PFSK-1 (cell line): ENCODE results near the gene INSC.

Experiments
- FOXP2 ChIP-seq: optimal IDR thresholded peaks from 2 replicates; pipeline ENCODE3; 2011; ENCODE audit warnings: borderline replicate concordance, control low read depth, inconsistent platforms; ENCODE audit not compliant: insufficient read depth; ENCODE audit errors: extremely low read length, extremely low read depth
- POLR2AphosphoS5 ChIP-seq: IDR thresholded peaks from 2 replicates; pipeline ENCODE4 v1.6.1; 2012; ENCODE audit warnings: low read depth, mild to moderate bottlenecking, control low read depth, low read length, moderate library complexity
- REST ChIP-seq, 2 experiments: IDR thresholded peaks; 2 replicates each; pipeline versions ENCODE4 v1.6.1 to v1.8.0; 2011 to 2012; ENCODE audit warnings: low read depth in 2 of 2, low read length in 2 of 2, control low read depth in 1 of 2, inconsistent platforms in 1 of 2, mild to moderate bottlenecking in 1 of 2, moderate library complexity in 1 of 2; ENCODE audit not compliant: insufficient read depth in 1 of 2
- SIN3A ChIP-seq: IDR thresholded peaks from 2 replicates; pipeline ENCODE4 v1.6.1; 2012; ENCODE audit warnings: mild to moderate bottlenecking, low read length, moderate library complexity, borderline replicate concordance; ENCODE audit not compliant: insufficient read depth
- TAF1 ChIP-seq: IDR thresholded peaks from 2 replicates; pipeline ENCODE4 v1.6.1; 2012; ENCODE audit warnings: low read length, control low read depth, borderline replicate concordance; ENCODE audit not compliant: insufficient read depth

Gene INSC

DNA sequence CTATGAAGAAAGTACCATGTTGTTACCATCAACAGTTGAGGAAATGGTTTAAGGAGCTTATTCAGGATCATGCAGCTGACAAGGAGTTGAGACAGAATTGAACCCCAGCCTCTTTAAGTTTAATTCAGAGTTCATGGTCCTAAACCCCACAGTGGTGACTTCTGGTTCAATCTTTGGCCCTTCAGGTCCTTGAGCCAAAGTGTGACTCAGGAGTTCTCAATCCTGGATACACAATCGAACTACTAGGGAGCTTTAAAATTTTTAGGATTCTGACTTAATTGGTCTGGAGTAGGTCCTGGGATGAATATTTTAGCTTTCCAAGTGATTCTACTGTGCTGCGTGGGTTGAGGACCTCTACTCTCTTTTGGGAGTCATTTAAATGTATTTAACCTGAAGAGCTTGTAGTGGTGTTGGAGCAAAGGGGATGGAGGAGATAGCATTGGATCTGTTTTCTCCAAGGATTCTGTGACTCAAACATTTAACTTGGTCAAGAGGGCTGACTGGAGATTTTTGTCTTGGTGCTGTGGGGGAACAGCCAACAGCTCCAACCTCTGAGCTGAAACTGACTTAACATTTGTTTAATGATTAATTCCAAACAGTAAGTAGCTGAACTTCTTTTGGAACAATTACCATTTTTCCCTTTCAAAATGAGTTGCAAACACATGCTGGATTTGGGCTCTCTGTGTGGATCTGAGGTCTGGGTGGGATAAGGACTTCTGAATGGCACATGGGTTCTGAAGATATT lies 80.1 kb downstream of the INSC start:
- TF ChIP-seq FOXP2 (no peak), SIN3A (no peak), REST (IDR thresholded peaks at IDR 0.05; ENCODE audit: insufficient read depth in 1 of 2, low read depth in 2 of 2, low read length in 2 of 2) (no peak), TAF1 (no peak), POLR2AphosphoS5 (no peak)

DNA sequence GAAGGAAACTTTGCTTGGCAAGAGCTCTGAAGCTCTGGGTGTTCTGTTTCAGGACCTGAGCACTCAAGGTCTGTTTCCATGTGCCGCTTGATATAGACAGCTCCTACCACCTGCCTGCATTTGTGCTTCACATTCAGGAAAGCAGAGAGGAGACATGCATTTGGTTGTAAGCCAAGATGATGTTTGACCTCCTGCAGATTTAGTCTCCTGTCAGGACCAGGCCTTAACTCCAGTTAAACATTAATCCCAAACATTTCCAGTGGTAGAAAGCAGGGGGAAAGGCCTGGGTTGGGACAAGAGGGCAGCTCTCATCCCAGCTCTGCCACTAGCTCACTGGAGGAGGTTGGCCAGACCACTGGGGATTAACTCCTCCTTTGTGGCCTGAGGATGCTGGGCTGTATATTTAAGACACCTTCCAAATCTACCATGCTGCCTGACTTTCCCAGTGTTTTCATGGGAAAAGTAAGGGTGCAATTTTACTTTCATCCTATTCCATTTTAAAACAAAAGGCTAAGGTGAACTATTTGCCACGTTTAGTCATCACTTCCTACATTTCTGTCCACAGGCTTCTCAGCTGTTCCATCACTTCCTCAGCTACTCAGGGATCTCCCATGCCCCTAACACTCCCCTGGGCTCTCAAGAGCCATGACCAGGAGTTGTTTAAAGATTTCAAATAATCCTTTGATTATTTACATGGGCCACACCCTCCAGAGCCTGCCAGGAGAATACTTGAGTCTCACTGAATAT lies 80.9 kb downstream of the INSC start:
- TF ChIP-seq SIN3A: no peak
- no peak for TF ChIP-seq REST (IDR thresholded peaks at IDR 0.05; ENCODE audit: insufficient read depth in 1 of 2, low read depth in 2 of 2, low read length in 2 of 2)
- no peak for TF ChIP-seq POLR2AphosphoS5
- no peak for TF ChIP-seq TAF1
- no peak for TF ChIP-seq FOXP2

DNA sequence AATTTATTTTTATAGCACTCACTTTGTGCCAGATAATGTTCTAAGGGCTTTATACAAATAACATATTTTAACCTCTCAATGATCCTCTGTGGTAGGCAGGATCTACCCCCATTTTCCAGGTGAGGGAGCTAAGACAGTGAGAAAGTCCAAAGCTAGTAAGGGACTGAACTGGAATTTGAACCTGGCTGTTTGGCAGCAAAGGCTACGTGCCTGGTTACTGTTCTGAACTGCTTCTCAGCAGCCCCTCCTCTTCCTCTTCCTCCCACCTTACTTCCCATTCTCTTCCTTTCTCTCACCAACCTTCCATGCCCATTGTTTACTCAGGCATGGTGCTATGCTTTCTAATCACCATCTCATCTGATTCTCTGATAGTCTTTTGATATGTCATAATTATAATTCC lies 82.0 kb downstream of the INSC start:
- TF ChIP-seq FOXP2: no peak

DNA sequence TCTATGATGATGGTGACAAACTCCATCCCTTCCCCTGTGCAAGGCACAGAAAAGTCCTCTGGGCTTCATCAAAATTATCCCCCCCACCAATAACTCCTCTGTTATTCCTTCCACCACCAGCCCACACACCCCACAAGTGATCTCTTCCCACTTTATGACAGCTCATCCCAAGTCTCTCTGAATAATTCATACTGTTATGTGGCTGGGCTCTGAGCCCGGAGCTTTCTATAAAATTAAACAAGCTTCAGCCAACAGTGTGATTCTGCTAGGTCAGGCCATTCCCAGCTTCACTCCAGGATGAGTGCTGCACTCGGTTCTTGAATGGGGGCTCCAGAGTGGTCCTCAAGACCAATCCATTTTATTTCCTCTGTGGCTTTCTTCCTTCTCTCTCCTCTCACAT lies 83.0 kb downstream of the INSC start:
- no peak for TF ChIP-seq REST (IDR thresholded peaks at IDR 0.05; ENCODE audit: insufficient read depth in 1 of 2, low read depth in 2 of 2, low read length in 2 of 2)
- TF ChIP-seq FOXP2: no peak
- TF ChIP-seq SIN3A: no peak
- TF ChIP-seq TAF1: no peak
- TF ChIP-seq POLR2AphosphoS5: no peak

DNA sequence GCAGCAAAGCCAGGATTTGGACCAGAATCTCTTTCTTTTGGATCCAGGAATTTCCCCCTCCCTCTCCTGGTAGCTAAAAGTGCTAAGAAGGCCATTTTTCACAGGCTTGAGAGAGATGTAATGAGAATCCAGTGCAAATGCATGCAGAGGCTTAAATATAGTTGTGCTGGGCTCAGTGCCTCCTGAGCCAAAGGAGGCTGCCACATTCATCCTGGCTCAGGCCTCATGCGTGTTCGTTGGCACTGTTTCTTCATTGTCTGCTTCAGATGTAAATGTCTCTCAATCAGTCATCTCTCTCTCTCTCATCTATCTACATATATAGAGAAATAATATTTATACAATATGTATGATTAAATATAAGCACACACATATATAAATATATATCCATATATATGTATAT lies 83.6 kb downstream of the INSC start:
- TF ChIP-seq POLR2AphosphoS5: no peak
- no peak for TF ChIP-seq TAF1
- no peak for TF ChIP-seq SIN3A
- no peak for TF ChIP-seq FOXP2
- no peak for TF ChIP-seq REST (IDR thresholded peaks at IDR 0.05; ENCODE audit: insufficient read depth in 1 of 2, low read depth in 2 of 2, low read length in 2 of 2)
